PC-3 (cell line): ENCODE measurements around the gene WDR86. TPM values are rescaled to one million over a fixed set of nuclear protein-coding genes. Genes with fewer than 3 reads are reported as not detected.

Experiments
- ATAC-seq: fragments of 200-7000 bp; cut with Tn5 transposase; 2 replicates; pipeline ENCODE4 v1.9.1; 2020; ENCODE audit warnings: mild to moderate bottlenecking, moderate library complexity
- BruUV-seq: library from RNA; stranded (reverse); fragments of 400-500 nt; replicated peaks from 2 replicates; lab custom pipeline; 2021; lab: Mats Ljungman, UMichigan
- CTCF ChIA-PET: fragments of 300-600 bp; sonication (Branson Sonifier 250); formaldehyde crosslinking; loops from one replicate; lab custom pipeline; 2022; ENCODE audit warnings: antibody characterized with exemption; lab: Charles Lee
- POLR2A ChIA-PET: fragments of 300-600 bp; sonication (Branson Sonifier 250); formaldehyde crosslinking; loops from one replicate; lab custom pipeline; 2022; ENCODE audit warnings: antibody characterized with exemption; ENCODE audit not compliant: unreplicated experiment; lab: Charles Lee
- DNase-seq: peaks from one replicate; pipeline ENCODE4 v3.0.0-alpha.2; 2015
- H2AFZ ChIP-seq: fragments of 300-600 bp; sonication (generic); 2 replicates; pipeline ENCODE4 v1.6.0; 2016; ENCODE audit warnings: antibody characterized with exemption, low read length
- H3F3A ChIP-seq: fragments of 300-600 bp; sonication (generic); one replicate; pipeline ENCODE4 v1.6.0; 2017; ENCODE audit warnings: antibody characterized with exemption, low read length, control low read depth, mild to moderate bottlenecking; ENCODE audit not compliant: unreplicated experiment
- H3K27ac ChIP-seq: fragments of 300-600 bp; sonication (generic); 2 replicates; pipeline ENCODE4 v1.5.1; 2016; ENCODE audit warnings: mild to moderate bottlenecking, low read length
- H3K27me3 ChIP-seq: fragments of 300-600 bp; sonication (generic); 2 replicates; pipeline ENCODE4 v1.6.1; 2016; ENCODE audit warnings: low read length, mixed read lengths
- H3K36me3 ChIP-seq: fragments of 300-600 bp; sonication (generic); 2 replicates; pipeline ENCODE4 v1.6.1; 2016; ENCODE audit warnings: low read depth, mixed run types, low read length, mixed read lengths
- H3K4me1 ChIP-seq: fragments of 300-600 bp; sonication (generic); 2 replicates; pipeline ENCODE4 v1.5.1; 2016; ENCODE audit warnings: low read length; ENCODE audit not compliant: insufficient read depth
- H3K4me2 ChIP-seq: fragments of 300-600 bp; sonication (generic); 2 replicates; pipeline ENCODE4 v1.6.0; 2016; ENCODE audit warnings: low read length
- H3K4me3 ChIP-seq: fragments of 300-600 bp; sonication (generic); 2 replicates; pipeline ENCODE4 v1.5.1; 2016; ENCODE audit warnings: mild to moderate bottlenecking, low read length, mixed read lengths
- H3K79me2 ChIP-seq: fragments of 300-600 bp; sonication (generic); 2 replicates; pipeline ENCODE4 v1.6.1; 2017; ENCODE audit warnings: low read length, mixed read lengths
- H3K9ac ChIP-seq: fragments of 300-600 bp; sonication (generic); 2 replicates; pipeline ENCODE4 v1.6.0; 2016; ENCODE audit warnings: mild to moderate bottlenecking, low read length
- H3K9me2 ChIP-seq: fragments of 300-600 bp; sonication (generic); replicated peaks from 2 replicates; pipeline ENCODE4 v1.6.1; 2016; ENCODE audit warnings: mixed run types, low read length, mixed read lengths
- H3K9me3 ChIP-seq: fragments of 300-600 bp; sonication (generic); 2 replicates; pipeline ENCODE4 v1.6.1; 2016; ENCODE audit warnings: low read length, mixed read lengths
- H4K20me1 ChIP-seq: fragments of 300-600 bp; sonication (generic); 2 replicates; pipeline ENCODE4 v1.6.1; 2016; ENCODE audit warnings: low read length, mixed read lengths
- CTCF ChIP-seq: fragments of 300-600 bp; sonication (generic); conservative IDR thresholded peaks from 2 replicates; pipeline ENCODE4 v1.5.1; 2017; ENCODE audit warnings: antibody characterized with exemption, low read depth, mild to moderate bottlenecking, low read length
- EZH2 ChIP-seq: fragments of 300-600 bp; sonication (generic); IDR thresholded peaks from one replicate; pipeline ENCODE4 v1.6.1; 2017; ENCODE audit warnings: antibody characterized with exemption, mild to moderate bottlenecking, low read length; ENCODE audit not compliant: unreplicated experiment
- EZH2phosphoT487 ChIP-seq: fragments of 300-600 bp; sonication (generic); IDR thresholded peaks from 2 replicates; pipeline ENCODE4 v1.6.1; 2018; ENCODE audit warnings: mild to moderate bottlenecking, antibody characterized with exemption, low read length, borderline replicate concordance
- intact Hi-C: fragments of 100-400 bp; cut with micrococcal nuclease; formaldehyde crosslinking; loops from 2 replicates; pipeline ENCODE4 v1.9.0; 2023
- microRNA-seq: library from miRNA; unstranded; fragments of <30 nt; microRNA quantifications from one replicate; pipeline ENCODE4 v1.1.0, GENCODE V29; 2020; ENCODE audit not compliant: unreplicated experiment
- total RNA-seq: library from RNA; depleted of rRNA; stranded (reverse); fragments of >200 nt; gene quantifications from 2 replicates; pipeline ENCODE4 v1.2.3, GENCODE V29; 2014; rRNA removed

The WDR86 gene
- total RNA-seq, 1 experiment from 2014 or later: not detected

- no TSS peak for BruUV-seq
- Histone ChIP-seq H3K9me3 (no peaks in the 10 kb centered on the region), H3K4me2 (no peak overlapping the region), H3F3A (no peaks in the 10 kb centered on the region), H2AFZ (no peak overlapping the region), H3K9me2 (no peaks in the 10 kb centered on the region), H3K9ac (no peak overlapping the region), H4K20me1 (no peaks in the 10 kb centered on the region), H3K36me3 (no peaks in the 10 kb centered on the region), H3K79me2 (no peaks in the 10 kb centered on the region), H3K4me1 (no peaks in the 10 kb centered on the region), H3K27me3 (no peaks in the 10 kb centered on the region), H3K27ac (no peak overlapping the region), H3K4me3 (no peak overlapping the region)
- DNase-seq: no peak
- intact Hi-C loops: no loop called here
- ChIA-PET POLR2A (no interaction called here), CTCF (no interaction called here)
- ATAC-seq: no peak
- TF ChIP-seq EZH2phosphoT487 (no peak), EZH2 (no peak), CTCF (no peak)
Measured at GRCh38 chr7:151336027-151336708, 73.7 kb downstream of the WDR86 start.

DNA sequence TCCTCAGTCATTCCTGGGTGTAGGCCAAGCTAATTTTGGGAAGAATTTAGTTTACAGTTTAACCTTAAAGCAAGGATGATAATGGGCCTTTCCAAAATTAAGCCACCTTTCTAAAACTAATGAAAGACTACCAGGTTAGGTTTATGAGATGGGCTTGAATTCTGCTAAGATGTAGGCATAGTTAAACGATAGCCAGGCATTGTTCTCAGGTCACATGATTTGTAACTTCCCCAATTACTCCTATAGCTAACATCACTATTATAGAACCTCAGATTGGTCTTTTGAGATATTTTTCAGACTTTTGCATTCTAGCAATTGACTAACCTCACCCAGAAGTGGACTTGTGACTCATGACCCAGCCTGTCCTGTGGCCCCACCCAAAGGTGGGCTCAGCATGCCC is 75.2 kb downstream of the WDR86 start:
- Histone ChIP-seq H3K9me2 (no peaks in the 10 kb centered on the region), H3K27me3 (no peaks in the 10 kb centered on the region), H2AFZ (no peak overlapping the region), H3K4me1 (no peaks in the 10 kb centered on the region), H3K27ac (no peak overlapping the region), H3K9ac (no peak overlapping the region), H3K9me3 (no peaks in the 10 kb centered on the region), H3K79me2 (no peaks in the 10 kb centered on the region), H3K4me2 (no peak overlapping the region), H3K4me3 (no peak overlapping the region), H3F3A (no peaks in the 10 kb centered on the region), H3K36me3 (no peaks in the 10 kb centered on the region), H4K20me1 (no peaks in the 10 kb centered on the region)
- no peak for TF ChIP-seq EZH2
- no peak for TF ChIP-seq CTCF
- no peak for TF ChIP-seq EZH2phosphoT487
- ATAC-seq: no peak
- no TSS peak for BruUV-seq
- intact Hi-C loops: no loop called here
- ChIA-PET POLR2A (interaction anchor here (0.6 kb wide), 1 partner anchor 1989 kb away, joined by 3 read pairs; no protein-coding TSS in a partner anchor), CTCF (no interaction called here)
- no peak for DNase-seq

Small RNA genes within 50 kb of the gene (microRNA-seq; reads per million reads assigned to microRNA genes)
- gene MIR3907: not detected

Other genes with a start within 250 kb of the WDR86 start
- not detected in 2 replicates for gene GBX1, start 242.3 kb downstream of the WDR86 start, total RNA-seq
- not detected in 2 replicates for gene ASB10, start 222.8 kb downstream of the WDR86 start, total RNA-seq
- gene H2BK1, start 199.6 kb downstream of the WDR86 start, total RNA-seq: not detected in 2 replicates
- 55.5 and 75.0 TPM in 2 replicates for gene ABCF2, start 182.8 kb downstream of the WDR86 start, total RNA-seq
- gene CHPF2, start 177.6 kb downstream of the WDR86 start, total RNA-seq: 30.1 and 36.5 TPM in 2 replicates
- 8.6 and 9.1 TPM in 2 replicates for gene SMARCD3, start 161.3 kb downstream of the WDR86 start, total RNA-seq
- gene NUB1, start 68.2 kb downstream of the WDR86 start, total RNA-seq: 40.1 and 47.0 TPM in 2 replicates
- gene CRYGN, start 30.1 kb upstream of the WDR86 start, total RNA-seq: 0.11 TPM in 1 of 2 replicates, not detected in the other
- 87.0 and 99.3 TPM in 2 replicates for gene RHEB, start 109.9 kb upstream of the WDR86 start, total RNA-seq